MCF 10A (cell line): ENCODE data around the gene RTKN2. TPM values are rescaled to one million over a fixed set of nuclear protein-coding genes. Genes with fewer than 3 reads are reported as not detected.
A peak's percentile ranks its signal among the peaks of the same experiment; 100 is the strongest.

Experiments used
- BruUV-seq: library from RNA; stranded (reverse); fragments of 400-500 nt; replicated peaks from 2 replicates; lab custom pipeline; 2021; lab: Mats Ljungman, UMichigan
- CTCF ChIA-PET: fragments of 300-600 bp; sonication (Branson Sonifier 250); formaldehyde crosslinking; extraction: SDS; loops from one replicate; lab custom pipeline; 2021; ENCODE audit warnings: antibody characterized with exemption, inconsistent platforms; lab: Yijun Ruan, JAX
- POLR2A ChIA-PET: fragments of 300-600, 350-650 bp; sonication (Branson Sonifier 250); formaldehyde crosslinking; extraction: SDS; loops from one replicate; lab custom pipeline; 2020; ENCODE audit warnings: antibody characterized with exemption, inconsistent platforms; lab: Yijun Ruan, JAX
- DNase-seq: peaks from one replicate; pipeline ENCODE4 v3.0.0-alpha.2; 2018; ENCODE audit not compliant: unreplicated experiment
- H3K27ac Mint-ChIP-seq: one replicate; pipeline ENCODE4 v1.8.0; 2022; ENCODE audit warnings: mild to moderate bottlenecking, low read depth, mixed read lengths; ENCODE audit not compliant: unreplicated experiment
- H3K27me3 Mint-ChIP-seq: one replicate; pipeline ENCODE4 v1.8.0; 2022; ENCODE audit warnings: mixed read lengths; ENCODE audit not compliant: insufficient read depth, unreplicated experiment
- H3K36me3 Mint-ChIP-seq: one replicate; pipeline ENCODE4 v1.8.0; 2022; ENCODE audit warnings: mild to moderate bottlenecking, moderate library complexity, mixed read lengths; ENCODE audit not compliant: insufficient read depth, unreplicated experiment
- H3K4me1 Mint-ChIP-seq: one replicate; pipeline ENCODE4 v1.8.0; 2022; ENCODE audit warnings: mixed read lengths; ENCODE audit not compliant: insufficient read depth, unreplicated experiment
- H3K4me3 Mint-ChIP-seq: one replicate; pipeline ENCODE4 v1.8.0; 2022; ENCODE audit warnings: mild to moderate bottlenecking, moderate library complexity, mixed read lengths; ENCODE audit not compliant: unreplicated experiment
- H3K9me3 Mint-ChIP-seq: one replicate; pipeline ENCODE4 v1.8.0; 2022; ENCODE audit warnings: mixed read lengths; ENCODE audit not compliant: unreplicated experiment
- CTCF ChIP-seq: fragments of 200-600 bp; IDR thresholded peaks from one replicate; pipeline ENCODE4 v1.8.0; 2022; ENCODE audit warnings: antibody characterized with exemption, mild to moderate bottlenecking; ENCODE audit not compliant: unreplicated experiment
- intact Hi-C: fragments of 100-400 bp; cut with micrococcal nuclease; formaldehyde crosslinking; loops from 2 replicates; pipeline ENCODE4 v1.14.1; 2022
- total RNA-seq: library from RNA; stranded (reverse); gene quantifications from 2 replicates; pipeline ENCODE4 v1.2.3, GENCODE V29; 2022

RTKN2 gene
- total RNA-seq, 1 experiment from 2014 or later: 2.6 TPM

- Mint-ChIP-seq H3K4me1 (peaks cover 22% of the 10 kb centered on the region), H3K36me3 (peaks cover 5% of the 10 kb centered on the region), H3K27me3 (no peaks in the 10 kb centered on the region), H3K27ac (peak overlapping the region; percentile 73), H3K9me3 (no peaks in the 10 kb centered on the region), H3K4me3 (no peak overlapping the region)
- BruUV-seq: no TSS peak
- POLR2A ChIA-PET: interaction anchor here (0.6 to 8.6 kb wide), 2 partner anchors 134 to 348 kb away, joined by 4 to 105 read pairs; partner anchors contain the start of gene ARID5B
- CTCF ChIA-PET: interaction anchor here (0.6 to 5.2 kb wide), 4 partner anchors 164 to 1142 kb away, joined by 3 to 49 read pairs (median 4); no protein-coding TSS in a partner anchor
- DNase-seq: no peak
- intact Hi-C loops: loop anchor here (2.0 to 10.0 kb wide), 7 partner anchors 345 to 1435 kb away; partner anchors contain the start of gene EGR2
- TF ChIP-seq CTCF: no peak
Observed at GRCh38 chr10:62249957-62250356, 18.7 kb downstream of the RTKN2 start.

GRCh38 chr10:62248465-62248864 lies 20.2 kb downstream of the RTKN2 start:
- Mint-ChIP-seq H3K36me3 (peaks cover 5% of the 10 kb centered on the region), H3K27ac (no peak overlapping the region), H3K4me1 (peaks cover 25% of the 10 kb centered on the region), H3K9me3 (no peaks in the 10 kb centered on the region), H3K27me3 (no peaks in the 10 kb centered on the region), H3K4me3 (no peak overlapping the region)
- no TSS peak for BruUV-seq
- ChIA-PET CTCF (interaction anchor here (0.6 to 5.2 kb wide), 11 partner anchors 17 to 909 kb away, joined by 3 to 49 read pairs (median 4); no protein-coding TSS in a partner anchor), POLR2A (interaction anchor here (1.3 to 8.6 kb wide), 4 partner anchors 197 to 347 kb away, joined by 3 to 105 read pairs (median 14); partner anchors contain the start of gene ARID5B)
- TF ChIP-seq CTCF: peak; percentile 19
- intact Hi-C loops: loop anchor here (2.0 to 10.0 kb wide), 7 partner anchors 346 to 1434 kb away; partner anchors contain the start of gene EGR2
- DNase-seq: no peak

GRCh38 chr10:62244785-62245467 lies 23.7 kb downstream of the RTKN2 start:
- CTCF ChIA-PET: interaction anchor here (0.5 to 3.4 kb wide), 52 partner anchors 10 to 1460 kb away, joined by 3 to 174 read pairs (median 3); partner anchors contain the start of gene ARID5B
- peak; percentile 83 for DNase-seq
- Mint-ChIP-seq H3K36me3 (no peaks in the 10 kb centered on the region), H3K9me3 (no peaks in the 10 kb centered on the region), H3K4me1 (peaks cover 20% of the 10 kb centered on the region), H3K27me3 (no peaks in the 10 kb centered on the region), H3K4me3 (peak overlapping the region; percentile 79), H3K27ac (no peak overlapping the region)
- no TSS peak for BruUV-seq
- intact Hi-C loops: loop anchor here (1.0 to 10.0 kb wide), 9 partner anchors 148 to 1430 kb away; partner anchors contain the start of gene EGR2
- POLR2A ChIA-PET: interaction anchor here (0.6 to 8.6 kb wide), 10 partner anchors 134 to 358 kb away, joined by 3 to 105 read pairs (median 8); partner anchors contain the start of gene ARID5B
- TF ChIP-seq CTCF: peak; percentile 53

- peak overlapping the region; percentile 79 for H3K4me3 Mint-ChIP-seq
- peak overlapping the region; percentile 37 for H3K27ac Mint-ChIP-seq
- ChIA-PET CTCF (interaction anchor here (0.6 to 3.4 kb wide), 16 partner anchors 95 to 929 kb away, joined by 3 to 174 read pairs (median 4); partner anchors contain the start of gene ARID5B), POLR2A (interaction anchor here (0.6 to 8.6 kb wide), 14 partner anchors 13 to 342 kb away, joined by 3 to 105 read pairs (median 4); partner anchors contain the start of gene ARID5B)
- intact Hi-C loops: loop anchor here (5.0 to 10.0 kb wide), 5 partner anchors 147 to 1429 kb away; no protein-coding TSS in a partner anchor
- TF ChIP-seq CTCF: no peak
- DNase-seq: no peak
- peaks cover 18% of the 10 kb centered on the region for H3K4me1 Mint-ChIP-seq
- H3K36me3 Mint-ChIP-seq: no peaks in the 10 kb centered on the region
- H3K27me3 Mint-ChIP-seq: no peaks in the 10 kb centered on the region
- H3K9me3 Mint-ChIP-seq: no peaks in the 10 kb centered on the region
- no TSS peak for BruUV-seq
Observed at GRCh38 chr10:62244088-62244487, 24.6 kb downstream of the RTKN2 start.
